GM23338 (cell line): ENCODE results near the gene PARP6. TPM values are rescaled to one million over a fixed set of nuclear protein-coding genes. Genes with fewer than 3 reads are reported as not detected.

Experiments
- ATAC-seq: fragments of 200-7000 bp; cut with Tn5 transposase; 3 replicates; pipeline ENCODE4 v1.9.1; 2020
- DNase-seq: peaks from one replicate; pipeline ENCODE4 v3.0.0-alpha.2; 2015; ENCODE audit warnings: low spot score
- H2AFZ ChIP-seq: fragments of 200-600 bp; sonication (generic); 2 replicates; pipeline ENCODE4 v1.8.0; 2016; ENCODE audit warnings: antibody characterized with exemption, mild to moderate bottlenecking, moderate library complexity
- H3F3A ChIP-seq: fragments of 200-600 bp; sonication (generic); replicated peaks from 2 replicates; pipeline ENCODE4 v1.8.0; 2017; ENCODE audit warnings: antibody characterized with exemption, mixed run types, low read depth
- H3K27ac ChIP-seq: fragments of 200-600 bp; sonication (generic); 2 replicates; pipeline ENCODE4 v1.6.1; 2016; ENCODE audit warnings: low read depth
- H3K27me3 ChIP-seq: fragments of 200-600 bp; sonication (generic); 2 replicates; pipeline ENCODE4 v1.8.0; 2016; ENCODE audit warnings: mild to moderate bottlenecking, mixed run types, moderate library complexity; ENCODE audit not compliant: insufficient read depth
- H3K36me3 ChIP-seq: fragments of 200-600 bp; sonication (generic); 2 replicates; pipeline ENCODE4 v1.8.0; 2016; ENCODE audit warnings: mild to moderate bottlenecking; ENCODE audit not compliant: insufficient read depth
- H3K4me1 ChIP-seq: fragments of 200-600 bp; sonication (generic); 2 replicates; pipeline ENCODE4 v1.8.0; 2016; ENCODE audit warnings: mild to moderate bottlenecking, moderate library complexity; ENCODE audit not compliant: insufficient read depth
- H3K4me2 ChIP-seq: fragments of 200-600 bp; sonication (generic); 2 replicates; pipeline ENCODE4 v1.7.1; 2017; ENCODE audit warnings: mixed run types
- H3K4me3 ChIP-seq: fragments of 200-600 bp; sonication (generic); 2 replicates; pipeline ENCODE4 v1.6.1; 2016; ENCODE audit warnings: mixed run types
- H3K79me2 ChIP-seq: fragments of 200-600 bp; sonication (generic); replicated peaks from 2 replicates; pipeline ENCODE4 v1.8.0; 2017; ENCODE audit warnings: mild to moderate bottlenecking; ENCODE audit not compliant: insufficient read depth
- H3K9me2 ChIP-seq: fragments of 200-600 bp; sonication (generic); 2 replicates; pipeline ENCODE4 v1.8.0; 2017; ENCODE audit not compliant: insufficient read depth
- H4K20me1 ChIP-seq: fragments of 200-600 bp; sonication (generic); replicated peaks from 2 replicates; pipeline ENCODE4 v1.8.0; 2017; ENCODE audit warnings: mild to moderate bottlenecking; ENCODE audit not compliant: insufficient read depth
- H3K27ac Mint-ChIP-seq: 2 replicates; pipeline ENCODE4 v1.8.0; 2020; ENCODE audit warnings: inconsistent platforms, mild to moderate bottlenecking, moderate library complexity, mixed read lengths
- H3K27me3 Mint-ChIP-seq: 3 replicates; pipeline ENCODE4 v1.8.0; 2022; ENCODE audit warnings: low read depth, mild to moderate bottlenecking, moderate library complexity, mixed read lengths, inconsistent platforms; ENCODE audit not compliant: insufficient read depth, poor library complexity
- H3K36me3 Mint-ChIP-seq: 3 replicates; pipeline ENCODE4 v1.8.0; 2021; ENCODE audit warnings: low read depth, mild to moderate bottlenecking, inconsistent platforms, moderate library complexity, mixed read lengths
- H3K4me1 Mint-ChIP-seq: 3 replicates; pipeline ENCODE4 v1.8.0; 2020; ENCODE audit warnings: mild to moderate bottlenecking, inconsistent platforms, mixed read lengths
- H3K4me3 Mint-ChIP-seq: 3 replicates; pipeline ENCODE4 v1.8.0; 2021; ENCODE audit warnings: moderate library complexity, mild to moderate bottlenecking, inconsistent platforms, mixed read lengths
- H3K9me3 Mint-ChIP-seq: 3 replicates; pipeline ENCODE4 v1.8.0; 2020; ENCODE audit warnings: moderate library complexity, mild to moderate bottlenecking, inconsistent platforms, mixed read lengths
- CREB1 ChIP-seq: fragments of 250-450 bp; sonication (Bioruptor Pico); IDR thresholded peaks from 2 replicates; pipeline ENCODE4 v1.5.0; 2020; ENCODE audit warnings: low read depth, mild to moderate bottlenecking, moderate library complexity
- EZH2phosphoT487 ChIP-seq: fragments of 200-600 bp; sonication (generic); IDR thresholded peaks from one replicate; pipeline ENCODE4 v1.8.1; 2018; ENCODE audit warnings: antibody characterized with exemption; ENCODE audit not compliant: unreplicated experiment
- JUNB ChIP-seq: IDR thresholded peaks from one replicate; pipeline ENCODE4 v1.6.1; 2016; ENCODE audit warnings: antibody characterized with exemption; ENCODE audit not compliant: unreplicated experiment
- NANOG ChIP-seq: IDR thresholded peaks from 2 replicates; pipeline ENCODE4 v1.6.1; 2016; ENCODE audit warnings: antibody characterized with exemption, borderline replicate concordance
- POLR2AphosphoS5 ChIP-seq: IDR thresholded peaks from 2 replicates; pipeline ENCODE4 v1.6.1; 2016; ENCODE audit warnings: antibody characterized with exemption, low read depth
- ZNF331 ChIP-seq: fragments of 250-450 bp; sonication (Bioruptor Pico); IDR thresholded peaks from 2 replicates; pipeline ENCODE4 v1.5.0; 2020; ENCODE audit warnings: low read depth, mild to moderate bottlenecking, moderate library complexity
- polyA plus RNA-seq: library from polyadenylated mRNA; unstranded; fragments of >200 nt; fragmentation: Nextera tagmentation; extraction: Ambion mirVana; gene quantifications from 2 replicates; pipeline ENCODE4 v1.2.1, GENCODE V29; 2016
- total RNA-seq: library from RNA; depleted of rRNA; stranded (reverse); fragments of >200 nt; shearing (Covaris generic); gene quantifications from 2 replicates; pipeline ENCODE4 v1.2.3, GENCODE V29; 2014
- TF ChIP-seq, protein P1 (sequence below): IDR thresholded peaks from one replicate; pipeline ENCODE4 v1.6.1; 2018; ENCODE audit warnings: antibody characterized with exemption; ENCODE audit not compliant: unreplicated experiment
- TF ChIP-seq, protein P2 (sequence below), 2 experiments: fragments of 200-600 bp in 1 of 2; sonication (generic) in 1 of 2; conservative IDR thresholded peaks; 2 replicates each; pipeline versions ENCODE4 v1.5.1 to v1.6.1; 2016 to 2017; ENCODE audit warnings: antibody characterized with exemption in 2 of 2, low read depth in 2 of 2, mild to moderate bottlenecking in 2 of 2, moderate library complexity in 1 of 2

Gene PARP6
- total and polyA plus RNA-seq, 2 experiments from 2014 or later = 27.6 to 28.1 TPM

DNA sequence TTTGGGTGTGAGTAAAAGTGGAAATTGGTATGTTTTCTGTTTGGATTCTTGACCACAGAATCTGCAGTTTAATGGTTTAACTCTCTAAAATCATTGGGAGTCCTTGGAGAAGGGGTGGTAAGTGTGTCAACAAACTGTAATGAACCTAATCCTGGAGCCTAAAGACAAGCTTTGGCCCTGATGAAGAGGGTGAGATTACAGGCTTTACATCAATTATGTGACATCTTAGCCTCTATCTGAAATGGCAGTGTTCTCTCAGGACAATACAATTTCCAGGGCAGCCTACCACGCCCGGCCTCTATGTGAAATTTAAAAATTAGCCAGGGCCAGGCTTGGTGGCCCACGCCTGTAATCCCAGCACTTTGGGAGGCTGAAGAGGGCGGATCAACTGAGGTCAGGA is 37.1 kb downstream of the PARP6 start:
- H4K20me1 ChIP-seq = no peaks in the 10 kb centered on the region; the same call in 1 of the 2 replicates
- no peaks in the 10 kb centered on the region for H3K27me3 ChIP-seq
- H3K36me3 ChIP-seq = no peaks in the 10 kb centered on the region
- no peak overlapping the region for H3K27ac Mint-ChIP-seq
- peaks cover 6% of the 10 kb centered on the region for H3K79me2 ChIP-seq
- DNase-seq (no peak), ATAC-seq (no peak)
- H3K27ac ChIP-seq = no peak overlapping the region
- H3F3A ChIP-seq = 0 out of 2 replicates have a peak, but pooled peaks cover 5% of the 10 kb centered on the region
- H3K4me2 ChIP-seq = no peak overlapping the region
- H3K4me3 Mint-ChIP-seq = no peak overlapping the region
- H3K36me3 Mint-ChIP-seq = peaks cover 6% of the 10 kb centered on the region; the same call in 2 of the 3 replicates
- no peak overlapping the region for H3K4me3 ChIP-seq
- peaks cover 18% of the 10 kb centered on the region for H3K4me1 ChIP-seq
- H3K4me1 Mint-ChIP-seq = peaks cover 26% of the 10 kb centered on the region
- no peak overlapping the region for H2AFZ ChIP-seq
- TF ChIP-seq CREB1 (CRISPR knock-in tag) (no peak), POLR2AphosphoS5 (no peak), NANOG (no peak), EZH2phosphoT487 (no peak)
- TF ChIP-seq, protein P1, sequence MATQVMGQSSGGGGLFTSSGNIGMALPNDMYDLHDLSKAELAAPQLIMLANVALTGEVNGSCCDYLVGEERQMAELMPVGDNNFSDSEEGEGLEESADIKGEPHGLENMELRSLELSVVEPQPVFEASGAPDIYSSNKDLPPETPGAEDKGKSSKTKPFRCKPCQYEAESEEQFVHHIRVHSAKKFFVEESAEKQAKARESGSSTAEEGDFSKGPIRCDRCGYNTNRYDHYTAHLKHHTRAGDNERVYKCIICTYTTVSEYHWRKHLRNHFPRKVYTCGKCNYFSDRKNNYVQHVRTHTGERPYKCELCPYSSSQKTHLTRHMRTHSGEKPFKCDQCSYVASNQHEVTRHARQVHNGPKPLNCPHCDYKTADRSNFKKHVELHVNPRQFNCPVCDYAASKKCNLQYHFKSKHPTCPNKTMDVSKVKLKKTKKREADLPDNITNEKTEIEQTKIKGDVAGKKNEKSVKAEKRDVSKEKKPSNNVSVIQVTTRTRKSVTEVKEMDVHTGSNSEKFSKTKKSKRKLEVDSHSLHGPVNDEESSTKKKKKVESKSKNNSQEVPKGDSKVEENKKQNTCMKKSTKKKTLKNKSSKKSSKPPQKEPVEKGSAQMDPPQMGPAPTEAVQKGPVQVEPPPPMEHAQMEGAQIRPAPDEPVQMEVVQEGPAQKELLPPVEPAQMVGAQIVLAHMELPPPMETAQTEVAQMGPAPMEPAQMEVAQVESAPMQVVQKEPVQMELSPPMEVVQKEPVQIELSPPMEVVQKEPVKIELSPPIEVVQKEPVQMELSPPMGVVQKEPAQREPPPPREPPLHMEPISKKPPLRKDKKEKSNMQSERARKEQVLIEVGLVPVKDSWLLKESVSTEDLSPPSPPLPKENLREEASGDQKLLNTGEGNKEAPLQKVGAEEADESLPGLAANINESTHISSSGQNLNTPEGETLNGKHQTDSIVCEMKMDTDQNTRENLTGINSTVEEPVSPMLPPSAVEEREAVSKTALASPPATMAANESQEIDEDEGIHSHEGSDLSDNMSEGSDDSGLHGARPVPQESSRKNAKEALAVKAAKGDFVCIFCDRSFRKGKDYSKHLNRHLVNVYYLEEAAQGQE = no peak
- TF ChIP-seq, protein P2, sequence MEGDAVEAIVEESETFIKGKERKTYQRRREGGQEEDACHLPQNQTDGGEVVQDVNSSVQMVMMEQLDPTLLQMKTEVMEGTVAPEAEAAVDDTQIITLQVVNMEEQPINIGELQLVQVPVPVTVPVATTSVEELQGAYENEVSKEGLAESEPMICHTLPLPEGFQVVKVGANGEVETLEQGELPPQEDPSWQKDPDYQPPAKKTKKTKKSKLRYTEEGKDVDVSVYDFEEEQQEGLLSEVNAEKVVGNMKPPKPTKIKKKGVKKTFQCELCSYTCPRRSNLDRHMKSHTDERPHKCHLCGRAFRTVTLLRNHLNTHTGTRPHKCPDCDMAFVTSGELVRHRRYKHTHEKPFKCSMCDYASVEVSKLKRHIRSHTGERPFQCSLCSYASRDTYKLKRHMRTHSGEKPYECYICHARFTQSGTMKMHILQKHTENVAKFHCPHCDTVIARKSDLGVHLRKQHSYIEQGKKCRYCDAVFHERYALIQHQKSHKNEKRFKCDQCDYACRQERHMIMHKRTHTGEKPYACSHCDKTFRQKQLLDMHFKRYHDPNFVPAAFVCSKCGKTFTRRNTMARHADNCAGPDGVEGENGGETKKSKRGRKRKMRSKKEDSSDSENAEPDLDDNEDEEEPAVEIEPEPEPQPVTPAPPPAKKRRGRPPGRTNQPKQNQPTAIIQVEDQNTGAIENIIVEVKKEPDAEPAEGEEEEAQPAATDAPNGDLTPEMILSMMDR (conservative IDR thresholded peaks at IDR 0.05; ENCODE audit: low read depth in 2 of 2) = no peak
- H3K27me3 Mint-ChIP-seq = peaks cover 60% of the 10 kb centered on the region
- no peaks in the 10 kb centered on the region for H3K9me2 ChIP-seq
- H3K9me3 Mint-ChIP-seq = no peaks in the 10 kb centered on the region

DNA sequence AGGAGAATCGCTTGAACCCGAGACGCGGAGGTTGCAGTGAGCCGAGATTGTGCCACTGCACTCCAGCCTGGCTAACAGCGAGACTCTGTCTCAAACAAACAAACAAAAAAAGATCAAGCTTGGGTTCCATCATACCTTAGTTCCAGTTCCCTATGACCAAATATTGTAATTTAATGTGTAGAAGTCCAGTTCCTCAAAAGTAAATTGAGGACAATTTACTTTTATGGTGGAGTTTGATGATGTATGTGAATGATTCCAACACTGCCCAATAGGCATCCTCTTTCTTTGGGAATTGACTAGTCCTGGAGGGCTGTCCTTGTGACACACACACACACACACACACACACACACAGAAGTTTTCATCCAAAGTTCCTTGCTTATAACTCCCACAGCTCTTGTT is 38.6 kb downstream of the PARP6 start:
- Histone ChIP-seq H4K20me1 (peaks cover 12% of the 10 kb centered on the region; the same call in 1 of the 2 replicates), H3K4me2 (no peak overlapping the region), H3K4me3 (no peak overlapping the region), H3K27ac (no peak overlapping the region), H3K9me2 (no peaks in the 10 kb centered on the region), H3F3A (peaks cover 12% of the 10 kb centered on the region), H3K36me3 (no peaks in the 10 kb centered on the region), H2AFZ (no peak overlapping the region), H3K4me1 (peaks cover 25% of the 10 kb centered on the region), H3K79me2 (peaks cover 21% of the 10 kb centered on the region), H3K27me3 (no peaks in the 10 kb centered on the region)
- peaks cover 33% of the 10 kb centered on the region for H3K4me1 Mint-ChIP-seq
- ATAC-seq = no peak
- H3K27ac Mint-ChIP-seq = no peak overlapping the region
- peaks cover 7% of the 10 kb centered on the region for H3K36me3 Mint-ChIP-seq
- H3K27me3 Mint-ChIP-seq = peaks cover 56% of the 10 kb centered on the region
- H3K4me3 Mint-ChIP-seq = no peak overlapping the region
- 0 out of 3 replicates have a peak, but pooled peaks cover 2% of the 10 kb centered on the region for H3K9me3 Mint-ChIP-seq
- DNase-seq = no peak
- TF ChIP-seq ZNF331 (no peak), JUNB (no peak), NANOG (no peak), CREB1 (CRISPR knock-in tag) (no peak)
- TF ChIP-seq, protein P1 = no peak
